HEK293 (cell line): Measurements from ENCODE around the gene OR5AU1.

Experiments
- KLF1 ChIP-seq: fragments of 450-650 bp; formaldehyde crosslinking; IDR thresholded peaks from 2 replicates; pipeline ENCODE4 v1.5.1; 2016; ENCODE audit warnings: missing biosample characterization, missing genetic modification characterization
- MYNN ChIP-seq: fragments of 450-650 bp; formaldehyde crosslinking; IDR thresholded peaks from 2 replicates; pipeline ENCODE4 v1.5.1; 2016; ENCODE audit warnings: missing biosample characterization, missing genetic modification characterization, borderline replicate concordance
- SCRT2 ChIP-seq: fragments of 450-650 bp; formaldehyde crosslinking; IDR thresholded peaks from 2 replicates; pipeline ENCODE4 v1.5.1; 2016; ENCODE audit warnings: missing biosample characterization, missing genetic modification characterization
- ZBTB48 ChIP-seq: fragments of 450-650 bp; formaldehyde crosslinking; IDR thresholded peaks from 2 replicates; pipeline ENCODE4 v1.5.1; 2016; ENCODE audit warnings: missing biosample characterization, missing genetic modification characterization
- ZBTB8A ChIP-seq: fragments of 450-650 bp; formaldehyde crosslinking; IDR thresholded peaks from 2 replicates; pipeline ENCODE4 v1.5.1; 2016; ENCODE audit warnings: missing biosample characterization, missing genetic modification characterization
- ZNF114 ChIP-seq: fragments of 450-650 bp; formaldehyde crosslinking; IDR thresholded peaks from 2 replicates; pipeline ENCODE4 v1.5.0; 2017; ENCODE audit warnings: missing biosample characterization, missing genetic modification characterization
- ZNF2 ChIP-seq: fragments of 450-650 bp; formaldehyde crosslinking; IDR thresholded peaks from 2 replicates; pipeline ENCODE4 v1.5.1; 2016; ENCODE audit warnings: missing biosample characterization, missing genetic modification characterization
- ZNF202 ChIP-seq: fragments of 450-650 bp; formaldehyde crosslinking; IDR thresholded peaks from 2 replicates; pipeline ENCODE4 v1.5.1; 2016; ENCODE audit warnings: missing biosample characterization, missing genetic modification characterization, borderline replicate concordance
- ZNF266 ChIP-seq: fragments of 450-650 bp; formaldehyde crosslinking; IDR thresholded peaks from 2 replicates; pipeline ENCODE4 v1.5.1; 2016; ENCODE audit warnings: missing biosample characterization, missing genetic modification characterization, low read depth
- ZNF274 ChIP-seq, 2 experiments: fragments of 200-500 bp in 1 of 2; fragments of 450-650 bp in 1 of 2; sonication (Bioruptor generic) in 1 of 2; formaldehyde crosslinking in 1 of 2; IDR thresholded peaks; 2 replicates each; pipeline versions ENCODE4 v1.5.1 to v1.6.1; 2014 to 2016; ENCODE audit warnings: borderline replicate concordance in 1 of 2, inconsistent platforms in 1 of 2, low read length in 1 of 2, missing biosample characterization in 1 of 2, missing genetic modification characterization in 1 of 2
- ZNF311 ChIP-seq: fragments of 450-650 bp; formaldehyde crosslinking; IDR thresholded peaks from 2 replicates; pipeline ENCODE4 v1.5.1; 2017; ENCODE audit warnings: missing biosample characterization, missing genetic modification characterization, borderline replicate concordance
- ZNF324 ChIP-seq: fragments of 450-650 bp; formaldehyde crosslinking; IDR thresholded peaks from 2 replicates; pipeline ENCODE4 v1.5.1; 2016; ENCODE audit warnings: missing biosample characterization, missing genetic modification characterization
- ZNF449 ChIP-seq: fragments of 450-650 bp; formaldehyde crosslinking; IDR thresholded peaks from 2 replicates; pipeline ENCODE4 v1.5.1; 2017; ENCODE audit warnings: missing biosample characterization, mild to moderate bottlenecking, missing genetic modification characterization, moderate library complexity
- ZNF501 ChIP-seq: fragments of 450-650 bp; formaldehyde crosslinking; IDR thresholded peaks from 2 replicates; pipeline ENCODE4 v1.5.1; 2016; ENCODE audit warnings: missing biosample characterization, missing genetic modification characterization
- ZNF521 ChIP-seq: fragments of 450-650 bp; formaldehyde crosslinking; IDR thresholded peaks from 2 replicates; pipeline ENCODE4 v1.5.1; 2017; ENCODE audit warnings: missing biosample characterization, mild to moderate bottlenecking, missing genetic modification characterization
- ZNF558 ChIP-seq: fragments of 450-650 bp; formaldehyde crosslinking; IDR thresholded peaks from 2 replicates; pipeline ENCODE4 v1.5.1; 2016; ENCODE audit warnings: missing biosample characterization, missing genetic modification characterization
- ZNF610 ChIP-seq: fragments of 450-650 bp; formaldehyde crosslinking; IDR thresholded peaks from 2 replicates; pipeline ENCODE4 v1.5.1; 2016; ENCODE audit warnings: missing biosample characterization, missing genetic modification characterization, borderline replicate concordance
- ZNF843 ChIP-seq: fragments of 450-650 bp; formaldehyde crosslinking; IDR thresholded peaks from 2 replicates; pipeline ENCODE4 v1.5.1; 2016; ENCODE audit warnings: missing biosample characterization, missing genetic modification characterization
- TF ChIP-seq, protein P1 (sequence below): fragments of 450-650 bp; formaldehyde crosslinking; IDR thresholded peaks from 2 replicates; pipeline ENCODE4 v1.5.1; 2016; ENCODE audit warnings: missing biosample characterization, missing genetic modification characterization
- TF ChIP-seq, protein P2 (sequence below): fragments of 450-650 bp; formaldehyde crosslinking; IDR thresholded peaks from 2 replicates; pipeline ENCODE4 v1.5.1; 2016; ENCODE audit warnings: missing biosample characterization, missing genetic modification characterization
- TF ChIP-seq, protein P3 (sequence below): fragments of 450-650 bp; formaldehyde crosslinking; IDR thresholded peaks from 2 replicates; pipeline ENCODE4 v1.5.1; 2016; ENCODE audit warnings: missing biosample characterization, missing genetic modification characterization, low read depth
- TF ChIP-seq, protein P4 (sequence below): fragments of 450-650 bp; formaldehyde crosslinking; IDR thresholded peaks from 2 replicates; pipeline ENCODE4 v1.5.1; 2016; ENCODE audit warnings: missing biosample characterization, missing genetic modification characterization

Gene OR5AU1

GRCh38 chr14:21106498-21107282 is 49.2 kb downstream of the OR5AU1 start (continued):
- peak; percentile 42; the same call in 1 of the 2 replicates for TF ChIP-seq ZNF610
- TF ChIP-seq ZNF311 (tag by site-specific recombination) = no peak
- no peak for TF ChIP-seq ZNF266 (tag by site-specific recombination)
- TF ChIP-seq ZNF501 (tag by site-specific recombination) = no peak
- TF ChIP-seq ZNF324 (tag by site-specific recombination) = 0 out of 2 replicates have a peak, but pooled peaks have one; percentile 30
- no peak for TF ChIP-seq ZBTB8A (tag by site-specific recombination)
- TF ChIP-seq, protein P1, sequence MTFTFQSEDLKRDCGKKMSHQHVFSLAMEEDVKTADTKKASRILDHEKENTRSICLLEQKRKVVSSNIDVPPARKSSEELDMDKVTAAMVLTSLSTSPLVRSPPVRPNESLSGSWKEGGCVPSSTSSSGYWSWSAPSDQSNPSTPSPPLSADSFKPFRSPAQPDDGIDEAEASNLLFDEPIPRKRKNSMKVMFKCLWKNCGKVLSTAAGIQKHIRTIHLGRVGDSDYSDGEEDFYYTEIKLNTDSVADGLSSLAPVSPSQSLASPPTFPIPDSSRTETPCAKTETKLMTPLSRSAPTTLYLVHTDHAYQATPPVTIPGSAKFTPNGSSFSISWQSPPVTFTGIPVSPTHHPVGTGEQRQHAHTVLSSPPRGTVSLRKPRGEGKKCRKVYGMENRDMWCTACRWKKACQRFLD = no peak
- no peak for TF ChIP-seq KLF1 (tag by site-specific recombination)
- TF ChIP-seq, protein P2, sequence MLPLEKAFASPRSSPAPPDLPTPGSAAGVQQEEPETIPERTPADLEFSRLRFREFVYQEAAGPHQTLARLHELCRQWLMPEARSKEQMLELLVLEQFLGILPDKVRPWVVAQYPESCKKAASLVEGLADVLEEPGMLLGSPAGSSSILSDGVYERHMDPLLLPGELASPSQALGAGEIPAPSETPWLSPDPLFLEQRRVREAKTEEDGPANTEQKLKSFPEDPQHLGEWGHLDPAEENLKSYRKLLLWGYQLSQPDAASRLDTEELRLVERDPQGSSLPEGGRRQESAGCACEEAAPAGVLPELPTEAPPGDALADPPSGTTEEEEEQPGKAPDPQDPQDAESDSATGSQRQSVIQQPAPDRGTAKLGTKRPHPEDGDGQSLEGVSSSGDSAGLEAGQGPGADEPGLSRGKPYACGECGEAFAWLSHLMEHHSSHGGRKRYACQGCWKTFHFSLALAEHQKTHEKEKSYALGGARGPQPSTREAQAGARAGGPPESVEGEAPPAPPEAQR = no peak
- TF ChIP-seq, protein P3, sequence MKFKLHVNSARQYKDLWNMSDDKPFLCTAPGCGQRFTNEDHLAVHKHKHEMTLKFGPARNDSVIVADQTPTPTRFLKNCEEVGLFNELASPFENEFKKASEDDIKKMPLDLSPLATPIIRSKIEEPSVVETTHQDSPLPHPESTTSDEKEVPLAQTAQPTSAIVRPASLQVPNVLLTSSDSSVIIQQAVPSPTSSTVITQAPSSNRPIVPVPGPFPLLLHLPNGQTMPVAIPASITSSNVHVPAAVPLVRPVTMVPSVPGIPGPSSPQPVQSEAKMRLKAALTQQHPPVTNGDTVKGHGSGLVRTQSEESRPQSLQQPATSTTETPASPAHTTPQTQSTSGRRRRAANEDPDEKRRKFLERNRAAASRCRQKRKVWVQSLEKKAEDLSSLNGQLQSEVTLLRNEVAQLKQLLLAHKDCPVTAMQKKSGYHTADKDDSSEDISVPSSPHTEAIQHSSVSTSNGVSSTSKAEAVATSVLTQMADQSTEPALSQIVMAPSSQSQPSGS (tag by site-specific recombination) = no peak; the same call in 1 of the 2 replicates
- no peak for TF ChIP-seq ZNF449
- TF ChIP-seq SCRT2 (tag by site-specific recombination) = no peak
- no peak for TF ChIP-seq MYNN (tag by site-specific recombination)
- no peak for TF ChIP-seq ZNF202 (tag by site-specific recombination)
- TF ChIP-seq ZNF843 (tag by site-specific recombination) = no peak
- TF ChIP-seq ZNF521 (tag by site-specific recombination) = no peak
- TF ChIP-seq ZNF558 (tag by site-specific recombination) = no peak
- peak; percentile 46 for TF ChIP-seq ZBTB48 (tag by site-specific recombination)
- TF ChIP-seq ZNF2 = no peak
- TF ChIP-seq, protein P4, sequence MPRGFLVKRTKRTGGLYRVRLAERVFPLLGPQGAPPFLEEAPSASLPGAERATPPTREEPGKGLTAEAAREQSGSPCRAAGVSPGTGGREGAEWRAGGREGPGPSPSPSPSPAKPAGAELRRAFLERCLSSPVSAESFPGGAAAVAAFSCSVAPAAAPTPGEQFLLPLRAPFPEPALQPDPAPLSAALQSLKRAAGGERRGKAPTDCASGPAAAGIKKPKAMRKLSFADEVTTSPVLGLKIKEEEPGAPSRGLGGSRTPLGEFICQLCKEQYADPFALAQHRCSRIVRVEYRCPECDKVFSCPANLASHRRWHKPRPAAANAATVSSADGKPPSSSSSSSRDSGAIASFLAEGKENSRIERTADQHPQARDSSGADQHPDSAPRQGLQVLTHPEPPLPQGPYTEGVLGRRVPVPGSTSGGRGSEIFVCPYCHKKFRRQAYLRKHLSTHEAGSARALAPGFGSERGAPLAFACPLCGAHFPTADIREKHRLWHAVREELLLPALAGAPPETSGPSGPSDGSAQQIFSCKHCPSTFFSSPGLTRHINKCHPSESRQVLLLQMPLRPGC (tag by site-specific recombination) = no peak
- no peak for TF ChIP-seq ZNF274 (IDR thresholded peaks at IDR 0.05; ENCODE audit: low read length)
- no peak for TF ChIP-seq ZNF274 (tag by site-specific recombination; IDR thresholded peaks at IDR 0.05; ENCODE audit: borderline replicate concordance)
- no peak for TF ChIP-seq ZNF114
